ENCODE results near the gene ARHGEF28.

The ARHGEF28 gene

GRCh38 chr5:73644385-73644963 lies 18.5 kb downstream of the ARHGEF28 start:
- H2AK5ac ChIP-seq (ENCODE audit: low read length) = no peak overlapping the region
- no peak overlapping the region for H3K4me2 ChIP-seq (ENCODE audit: low read length)
- H2BK15ac ChIP-seq (replicated peaks; ENCODE audit: low read depth) = no peak overlapping the region
- no peak overlapping the region for H4K8ac ChIP-seq (ENCODE audit: low read depth, low read length)
- no peaks in the 10 kb centered on the region for H3K79me1 ChIP-seq (ENCODE audit: low read length)
- no peak overlapping the region for H2BK120ac ChIP-seq (ENCODE audit: low read depth, low read length)
- no peaks in the 10 kb centered on the region for H3K27me3 ChIP-seq (ENCODE audit: insufficient read depth, low read length, poor library complexity)
- no peak overlapping the region for H3K18ac ChIP-seq (ENCODE audit: low read length)
- no peak overlapping the region for H3K4ac ChIP-seq (ENCODE audit: low read depth, low read length)
- no peak overlapping the region for H3K56ac ChIP-seq (ENCODE audit: low read length)
- no peak overlapping the region for H3K9ac ChIP-seq (ENCODE audit: low read length)
- H3K79me2 ChIP-seq (ENCODE audit: control insufficient read depth, insufficient read depth, low read length) = no peaks in the 10 kb centered on the region
- WGBS (ENCODE audit: extremely low coverage, insufficient coverage, low lambda C conversion rate) = no CpG with 5 or more reads among the region's 3 CpGs
- no peaks in the 10 kb centered on the region for H3K36me3 ChIP-seq (ENCODE audit: control insufficient read depth, insufficient read depth, low read length)
- H3K4me1 ChIP-seq (ENCODE audit: control insufficient read depth, low read depth, low read length) = no peaks in the 10 kb centered on the region
- H2BK5ac ChIP-seq (ENCODE audit: low read length) = no peak overlapping the region
- no peak for DNase-seq
- no peak overlapping the region for H3K4me3 ChIP-seq (ENCODE audit: low read length)
- H4K5ac ChIP-seq (ENCODE audit: low read length) = no peak overlapping the region
- H3K27ac ChIP-seq (ENCODE audit: low read depth, low read length) = no peak overlapping the region
- no peak overlapping the region for H3K23ac ChIP-seq (ENCODE audit: low read length)

- H3K18ac ChIP-seq (ENCODE audit: low read length) = no peak overlapping the region
Measured at GRCh38 chr5:73647721-73648120, 21.7 kb downstream of the ARHGEF28 start.

GRCh38 chr5:73648515-73648914 lies 22.5 kb downstream of the ARHGEF28 start:
- Histone ChIP-seq H2BK15ac (replicated peaks; ENCODE audit: low read depth) (no peak overlapping the region), H3K36me3 (ENCODE audit: control insufficient read depth, insufficient read depth, low read length) (no peaks in the 10 kb centered on the region)
- no CpG with 5 or more reads among the region's 1 CpG for WGBS (ENCODE audit: extremely low coverage, insufficient coverage, low lambda C conversion rate)

More at GRCh38 chr5:73647721-73648120, 21.7 kb downstream of the ARHGEF28 start:
- Histone ChIP-seq H4K8ac (ENCODE audit: low read depth, low read length) (no peak overlapping the region), H2BK5ac (ENCODE audit: low read length) (no peak overlapping the region), H3K4me3 (ENCODE audit: low read length) (no peak overlapping the region), H2BK15ac (replicated peaks; ENCODE audit: low read depth) (no peak overlapping the region), H3K4me1 (ENCODE audit: control insufficient read depth, low read depth, low read length) (no peaks in the 10 kb centered on the region), H3K36me3 (ENCODE audit: control insufficient read depth, insufficient read depth, low read length) (no peaks in the 10 kb centered on the region), H3K27me3 (ENCODE audit: insufficient read depth, low read length, poor library complexity) (no peaks in the 10 kb centered on the region), H2AK5ac (ENCODE audit: low read length) (no peak overlapping the region), H3K56ac (ENCODE audit: low read length) (no peak overlapping the region), H3K9ac (ENCODE audit: low read length) (no peak overlapping the region), H2BK120ac (ENCODE audit: low read depth, low read length) (no peak overlapping the region), H4K5ac (ENCODE audit: low read length) (no peak overlapping the region), H3K79me2 (ENCODE audit: control insufficient read depth, insufficient read depth, low read length) (no peaks in the 10 kb centered on the region), H3K79me1 (ENCODE audit: low read length) (no peaks in the 10 kb centered on the region), H3K4ac (ENCODE audit: low read depth, low read length) (no peak overlapping the region), H3K27ac (ENCODE audit: low read depth, low read length) (no peak overlapping the region), H3K4me2 (ENCODE audit: low read length) (no peak overlapping the region), H3K23ac (ENCODE audit: low read length) (no peak overlapping the region)
- no peak for DNase-seq

GRCh38 chr5:73649926-73650325 lies 23.9 kb downstream of the ARHGEF28 start:
- H2BK15ac ChIP-seq (replicated peaks; ENCODE audit: low read depth) = no peak overlapping the region
- DNase-seq = no peak
- no peak overlapping the region for H3K23ac ChIP-seq (ENCODE audit: low read length)
- H3K4me3 ChIP-seq (ENCODE audit: low read length) = no peak overlapping the region
- H4K8ac ChIP-seq (ENCODE audit: low read depth, low read length) = no peak overlapping the region
- H3K9ac ChIP-seq (ENCODE audit: low read length) = no peak overlapping the region
- no peaks in the 10 kb centered on the region for H3K36me3 ChIP-seq (ENCODE audit: control insufficient read depth, insufficient read depth, low read length)
- no peak overlapping the region for H3K4me2 ChIP-seq (ENCODE audit: low read length)
- no peak overlapping the region for H3K18ac ChIP-seq (ENCODE audit: low read length)
- no peak overlapping the region for H3K56ac ChIP-seq (ENCODE audit: low read length)
- H2BK120ac ChIP-seq (ENCODE audit: low read depth, low read length) = no peak overlapping the region
- no CpG with 5 or more reads among the region's 3 CpGs for WGBS (ENCODE audit: extremely low coverage, insufficient coverage, low lambda C conversion rate)
- no peaks in the 10 kb centered on the region for H3K4me1 ChIP-seq (ENCODE audit: control insufficient read depth, low read depth, low read length)
- H2BK5ac ChIP-seq (ENCODE audit: low read length) = no peak overlapping the region
- no peak overlapping the region for H3K27ac ChIP-seq (ENCODE audit: low read depth, low read length)
- H4K5ac ChIP-seq (ENCODE audit: low read length) = no peak overlapping the region
- no peak overlapping the region for H3K4ac ChIP-seq (ENCODE audit: low read depth, low read length)
- H3K27me3 ChIP-seq (ENCODE audit: insufficient read depth, low read length, poor library complexity) = no peaks in the 10 kb centered on the region
- H2AK5ac ChIP-seq (ENCODE audit: low read length) = no peak overlapping the region
- no peaks in the 10 kb centered on the region for H3K79me2 ChIP-seq (ENCODE audit: control insufficient read depth, insufficient read depth, low read length)
- H3K79me1 ChIP-seq (ENCODE audit: low read length) = no peaks in the 10 kb centered on the region

More at GRCh38 chr5:73648515-73648914, 22.5 kb downstream of the ARHGEF28 start:
- Histone ChIP-seq H3K9ac (ENCODE audit: low read length) (no peak overlapping the region), H3K4me1 (ENCODE audit: control insufficient read depth, low read depth, low read length) (no peaks in the 10 kb centered on the region), H2BK120ac (ENCODE audit: low read depth, low read length) (no peak overlapping the region), H3K27me3 (ENCODE audit: insufficient read depth, low read length, poor library complexity) (no peaks in the 10 kb centered on the region), H3K27ac (ENCODE audit: low read depth, low read length) (no peak overlapping the region), H3K18ac (ENCODE audit: low read length) (no peak overlapping the region), H3K4ac (ENCODE audit: low read depth, low read length) (no peak overlapping the region), H3K4me3 (ENCODE audit: low read length) (no peak overlapping the region), H3K4me2 (ENCODE audit: low read length) (no peak overlapping the region), H3K23ac (ENCODE audit: low read length) (no peak overlapping the region), H4K5ac (ENCODE audit: low read length) (no peak overlapping the region), H4K8ac (ENCODE audit: low read depth, low read length) (no peak overlapping the region), H3K56ac (ENCODE audit: low read length) (no peak overlapping the region), H2AK5ac (ENCODE audit: low read length) (no peak overlapping the region), H2BK5ac (ENCODE audit: low read length) (no peak overlapping the region), H3K79me2 (ENCODE audit: control insufficient read depth, insufficient read depth, low read length) (no peaks in the 10 kb centered on the region), H3K79me1 (ENCODE audit: low read length) (no peaks in the 10 kb centered on the region)
- no peak for DNase-seq

GRCh38 chr5:73652391-73652790 lies 26.4 kb downstream of the ARHGEF28 start:
- no peaks in the 10 kb centered on the region for H3K79me2 ChIP-seq (ENCODE audit: control insufficient read depth, insufficient read depth, low read length)
- H2BK120ac ChIP-seq (ENCODE audit: low read depth, low read length) = no peak overlapping the region
- H3K18ac ChIP-seq (ENCODE audit: low read length) = no peak overlapping the region
- no peak for DNase-seq
- H3K4ac ChIP-seq (ENCODE audit: low read depth, low read length) = no peak overlapping the region
- H2AK5ac ChIP-seq (ENCODE audit: low read length) = no peak overlapping the region
- no peak overlapping the region for H4K8ac ChIP-seq (ENCODE audit: low read depth, low read length)
- H3K4me3 ChIP-seq (ENCODE audit: low read length) = no peak overlapping the region
- H3K9ac ChIP-seq (ENCODE audit: low read length) = no peak overlapping the region
- no peak overlapping the region for H3K4me2 ChIP-seq (ENCODE audit: low read length)
- WGBS (ENCODE audit: extremely low coverage, insufficient coverage, low lambda C conversion rate) = no CpG with 5 or more reads among the region's 2 CpGs
- H3K79me1 ChIP-seq (ENCODE audit: low read length) = no peaks in the 10 kb centered on the region
- H2BK5ac ChIP-seq (ENCODE audit: low read length) = no peak overlapping the region
- no peak overlapping the region for H3K56ac ChIP-seq (ENCODE audit: low read length)
- H4K5ac ChIP-seq (ENCODE audit: low read length) = no peak overlapping the region
- no peak overlapping the region for H3K23ac ChIP-seq (ENCODE audit: low read length)
- no peak overlapping the region for H3K27ac ChIP-seq (ENCODE audit: low read depth, low read length)
- H3K27me3 ChIP-seq (ENCODE audit: insufficient read depth, low read length, poor library complexity) = no peaks in the 10 kb centered on the region
- H2BK15ac ChIP-seq (replicated peaks; ENCODE audit: low read depth) = no peak overlapping the region
- no peaks in the 10 kb centered on the region for H3K36me3 ChIP-seq (ENCODE audit: control insufficient read depth, insufficient read depth, low read length)
- H3K4me1 ChIP-seq (ENCODE audit: control insufficient read depth, low read depth, low read length) = no peaks in the 10 kb centered on the region

GRCh38 chr5:73654171-73654811 lies 28.3 kb downstream of the ARHGEF28 start:
- H4K8ac ChIP-seq (ENCODE audit: low read depth, low read length) = no peak overlapping the region

More at GRCh38 chr5:73654171-73654811, 28.3 kb downstream of the ARHGEF28 start:
- Histone ChIP-seq H3K4me2 (ENCODE audit: low read length) (no peak overlapping the region), H3K4me3 (ENCODE audit: low read length) (no peak overlapping the region), H3K27me3 (ENCODE audit: insufficient read depth, low read length, poor library complexity) (no peaks in the 10 kb centered on the region), H3K79me1 (ENCODE audit: low read length) (no peaks in the 10 kb centered on the region), H3K4ac (ENCODE audit: low read depth, low read length) (no peak overlapping the region), H3K36me3 (ENCODE audit: control insufficient read depth, insufficient read depth, low read length) (no peaks in the 10 kb centered on the region), H3K56ac (ENCODE audit: low read length) (no peak overlapping the region), H3K18ac (ENCODE audit: low read length) (no peak overlapping the region), H2AK5ac (ENCODE audit: low read length) (no peak overlapping the region), H3K27ac (ENCODE audit: low read depth, low read length) (no peak overlapping the region), H3K9ac (ENCODE audit: low read length) (no peak overlapping the region), H2BK5ac (ENCODE audit: low read length) (no peak overlapping the region), H3K4me1 (ENCODE audit: control insufficient read depth, low read depth, low read length) (no peaks in the 10 kb centered on the region), H4K5ac (ENCODE audit: low read length) (no peak overlapping the region), H2BK15ac (replicated peaks; ENCODE audit: low read depth) (no peak overlapping the region), H2BK120ac (ENCODE audit: low read depth, low read length) (no peak overlapping the region), H3K23ac (ENCODE audit: low read length) (no peak overlapping the region), H3K79me2 (ENCODE audit: control insufficient read depth, insufficient read depth, low read length) (no peaks in the 10 kb centered on the region)
- no CpG with 5 or more reads among the region's 3 CpGs for WGBS (ENCODE audit: extremely low coverage, insufficient coverage, low lambda C conversion rate)
- no peak for DNase-seq
